ENCODE results near the gene ICE1.

ICE1 gene

GRCh38 chr5:5385331-5385662 is 37.2 kb upstream of the ICE1 start:
- Histone ChIP-seq H3K27me3 (ENCODE audit: insufficient read depth, poor library complexity, severe bottlenecking) (no peaks in the 10 kb centered on the region), H3K4me3 (replicated peaks; ENCODE audit: insufficient read depth, low read length) (no peak overlapping the region), H3K27ac (replicated peaks) (no peak overlapping the region)
- DNase-seq (ENCODE audit: low read depth in 1 of 2, low spot score in 1 of 2): no peak
- TF ChIP-seq CTCF (IDR thresholded peaks at IDR 0.05; ENCODE audit: insufficient read depth, low read length) (no peak), POLR2AphosphoS5 (IDR thresholded peaks at IDR 0.05; ENCODE audit: low read depth) (no peak), REST (IDR thresholded peaks at IDR 0.05; ENCODE audit: insufficient replicate concordance, low read depth) (no peak), SPI1 (IDR thresholded peaks at IDR 0.05; ENCODE audit: borderline replicate concordance, low read depth) (no peak), GABPA (IDR thresholded peaks at IDR 0.05; ENCODE audit: low read depth) (no peak)

GRCh38 chr5:5386329-5386728 is 36.1 kb upstream of the ICE1 start:
- TF ChIP-seq POLR2AphosphoS5 (IDR thresholded peaks at IDR 0.05; ENCODE audit: low read depth) (no peak), CTCF (IDR thresholded peaks at IDR 0.05; ENCODE audit: insufficient read depth, low read length) (no peak), SPI1 (IDR thresholded peaks at IDR 0.05; ENCODE audit: borderline replicate concordance, low read depth) (no peak), REST (IDR thresholded peaks at IDR 0.05; ENCODE audit: insufficient replicate concordance, low read depth) (no peak), GABPA (IDR thresholded peaks at IDR 0.05; ENCODE audit: low read depth) (no peak)
- no peak for DNase-seq (ENCODE audit: low read depth in 1 of 2, low spot score in 1 of 2)
- H3K27me3 ChIP-seq (ENCODE audit: insufficient read depth, poor library complexity, severe bottlenecking): no peaks in the 10 kb centered on the region

GRCh38 chr5:5387192-5387591 is 35.3 kb upstream of the ICE1 start:
- H3K27me3 ChIP-seq (ENCODE audit: insufficient read depth, poor library complexity, severe bottlenecking): no peaks in the 10 kb centered on the region
- no peak overlapping the region for H3K4me3 ChIP-seq (replicated peaks; ENCODE audit: insufficient read depth, low read length)
- TF ChIP-seq CTCF (IDR thresholded peaks at IDR 0.05; ENCODE audit: insufficient read depth, low read length) (no peak), GABPA (IDR thresholded peaks at IDR 0.05; ENCODE audit: low read depth) (no peak), SPI1 (IDR thresholded peaks at IDR 0.05; ENCODE audit: borderline replicate concordance, low read depth) (no peak), POLR2AphosphoS5 (IDR thresholded peaks at IDR 0.05; ENCODE audit: low read depth) (no peak)
- no peak for DNase-seq (ENCODE audit: low read depth in 1 of 2, low spot score in 1 of 2)
- no peak overlapping the region for H3K27ac ChIP-seq (replicated peaks)

More at GRCh38 chr5:5386329-5386728, 36.1 kb upstream of the ICE1 start:
- H3K27ac ChIP-seq (replicated peaks): no peak overlapping the region
- no peak overlapping the region for H3K4me3 ChIP-seq (replicated peaks; ENCODE audit: insufficient read depth, low read length)

DNA sequence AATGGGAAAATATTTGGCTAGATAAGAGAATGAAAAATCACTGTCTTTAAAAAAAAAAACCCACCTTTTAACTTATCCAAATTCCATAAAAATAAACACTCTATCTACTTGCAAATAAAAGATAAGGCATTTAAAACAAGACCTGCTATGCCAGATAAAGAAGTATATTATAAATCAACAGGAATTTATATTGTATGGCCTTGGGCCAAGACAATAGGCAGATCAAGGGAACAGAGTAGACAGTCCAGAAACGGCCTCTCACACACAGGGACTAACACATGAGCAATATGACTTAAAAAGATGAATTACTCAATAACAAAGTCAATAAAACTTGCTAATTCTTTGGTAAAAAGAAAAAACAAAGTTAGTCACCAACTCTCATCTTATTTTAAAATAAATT is 34.7 kb upstream of the ICE1 start:
- Histone ChIP-seq H3K4me3 (replicated peaks; ENCODE audit: insufficient read depth, low read length) (no peak overlapping the region), H3K27ac (replicated peaks) (no peak overlapping the region), H3K27me3 (ENCODE audit: insufficient read depth, poor library complexity, severe bottlenecking) (no peaks in the 10 kb centered on the region)
- TF ChIP-seq CTCF (IDR thresholded peaks at IDR 0.05; ENCODE audit: insufficient read depth, low read length): no peak
- no peak for TF ChIP-seq POLR2AphosphoS5 (IDR thresholded peaks at IDR 0.05; ENCODE audit: low read depth)
- no peak for TF ChIP-seq GABPA (IDR thresholded peaks at IDR 0.05; ENCODE audit: low read depth)
- TF ChIP-seq REST (IDR thresholded peaks at IDR 0.05; ENCODE audit: insufficient replicate concordance, low read depth): no peak
- TF ChIP-seq SPI1 (IDR thresholded peaks at IDR 0.05; ENCODE audit: borderline replicate concordance, low read depth): no peak
- DNase-seq (ENCODE audit: low read depth in 1 of 2, low spot score in 1 of 2): no peak

Measured in HL-60 (cell line).